Peyer's patch (tissue), 4 donors: Measurements from ENCODE around the gene PDZD8. TPM values are rescaled to one million over a fixed set of nuclear protein-coding genes. Genes with fewer than 3 reads are reported as not detected.

Source experiments
- DNase-seq, 3 donors: peaks; one replicate each; pipeline ENCODE4 v3.0.0-alpha.2; 2017 to 2019
- H3K27ac ChIP-seq, 4 donors: fragments of 200-600 bp; sonication (generic); one replicate each; pipeline ENCODE4 v1.5.1; 2016 to 2019
- H3K27me3 ChIP-seq, 2 donors: fragments of 200-600 bp; sonication (generic); one replicate each; pipeline ENCODE4 v1.5.1; 2019
- H3K36me3 ChIP-seq, 3 donors: fragments of 200-600 bp; sonication (generic); one replicate each; pipeline ENCODE4 v1.5.1; 2016 to 2019
- H3K4me1 ChIP-seq, 4 donors: fragments of 200-600 bp; sonication (generic); one replicate each; pipeline ENCODE4 v1.5.1; 2016 to 2019
- H3K4me3 ChIP-seq, 4 donors: fragments of 200-600 bp; sonication (generic); 1 replicate in 3 of 4; 2 replicates in 1 of 4; pipeline ENCODE4 v1.5.1; 2016 to 2019; ENCODE audit warnings: mild to moderate bottlenecking in 1 of 4
- H3K9me3 ChIP-seq, 4 donors: fragments of 200-600 bp; sonication (generic); one replicate each; pipeline ENCODE4 v1.5.1; 2016 to 2019; ENCODE audit warnings: mild to moderate bottlenecking in 1 of 4
- CTCF ChIP-seq, 6 experiments: fragments of 450-650 bp in 4 of 6; fragments of 200-600 bp in 2 of 6; sonication (generic) in 1 of 6; IDR thresholded peaks; one replicate each; pipeline ENCODE4 v1.5.1; 2017 to 2019; ENCODE audit warnings: antibody characterized with exemption in 6 of 6, mild to moderate bottlenecking in 3 of 6, moderate library complexity in 1 of 6
- POLR2A ChIP-seq, 2 donors: fragments of 450-650 bp; IDR thresholded peaks; one replicate each; pipeline ENCODE4 v1.5.1; 2017; ENCODE audit warnings: antibody characterized with exemption in 2 of 2, mild to moderate bottlenecking in 2 of 2, moderate library complexity in 2 of 2
- total RNA-seq, 4 donors: library from RNA; depleted of rRNA; stranded (reverse); fragments of >200 nt; gene quantifications; one replicate each; pipeline ENCODE4 v1.1.0, GENCODE V29; 2016

Gene PDZD8
- total RNA-seq, 4 donors from 2014 or later = 50.3 to 91.4 (median 72.0) TPM

GRCh38 chr10:117419921-117420320 lies 44.7 kb upstream of the PDZD8 start:
- DNase-seq = no peak
- TF ChIP-seq POLR2A (IDR thresholded peaks at IDR 0.05) = no peak
- TF ChIP-seq CTCF (IDR thresholded peaks at IDR 0.05) = no peak
- Histone ChIP-seq H3K27ac (no peak overlapping the region), H3K4me3 (no peak overlapping the region), H3K4me1 (no peaks in the 10 kb centered on the region), H3K9me3 (peaks cover 0 to 4% (median 0%) of the 10 kb centered on the region in 4 donors), H3K36me3 (no peaks in the 10 kb centered on the region), H3K27me3 (no peaks in the 10 kb centered on the region)

- DNase-seq = no peak
- TF ChIP-seq POLR2A (IDR thresholded peaks at IDR 0.05) (no peak), CTCF (IDR thresholded peaks at IDR 0.05) (no peak)
- Histone ChIP-seq H3K36me3 (no peaks in the 10 kb centered on the region), H3K9me3 (peaks cover 0 to 4% (median 0%) of the 10 kb centered on the region in 4 donors), H3K4me1 (no peaks in the 10 kb centered on the region), H3K27me3 (no peaks in the 10 kb centered on the region), H3K27ac (no peak overlapping the region), H3K4me3 (no peak overlapping the region)
Measured at GRCh38 chr10:117419159-117419558, 43.9 kb upstream of the PDZD8 start.

GRCh38 chr10:117418121-117418520 lies 42.9 kb upstream of the PDZD8 start:
- no peaks in the 10 kb centered on the region for H3K4me1 ChIP-seq
- peak in 1 of 3 donors; percentile 51 for DNase-seq
- no peaks in the 10 kb centered on the region for H3K27me3 ChIP-seq
- no peak overlapping the region for H3K27ac ChIP-seq
- no peak for TF ChIP-seq POLR2A (IDR thresholded peaks at IDR 0.05)
- TF ChIP-seq CTCF (IDR thresholded peaks at IDR 0.05) = no peak
- H3K9me3 ChIP-seq = peaks cover 0 to 4% (median 0%) of the 10 kb centered on the region in 4 donors
- no peak overlapping the region for H3K4me3 ChIP-seq
- H3K36me3 ChIP-seq = no peaks in the 10 kb centered on the region

- H3K4me3 ChIP-seq = no peak overlapping the region
- no peaks in the 10 kb centered on the region for H3K27me3 ChIP-seq
- H3K4me1 ChIP-seq = no peaks in the 10 kb centered on the region
- TF ChIP-seq CTCF (IDR thresholded peaks at IDR 0.05) (no peak), POLR2A (IDR thresholded peaks at IDR 0.05) (no peak)
- DNase-seq = no peak
- peaks cover 0 to 4% (median 0%) of the 10 kb centered on the region in 4 donors for H3K9me3 ChIP-seq
- no peaks in the 10 kb centered on the region for H3K36me3 ChIP-seq
- H3K27ac ChIP-seq = no peak overlapping the region
Measured at GRCh38 chr10:117417196-117417595, 42.0 kb upstream of the PDZD8 start.

GRCh38 chr10:117413928-117414618 lies 38.8 kb upstream of the PDZD8 start:
- no peaks in the 10 kb centered on the region for H3K4me1 ChIP-seq
- DNase-seq = no peak
- H3K27me3 ChIP-seq = no peaks in the 10 kb centered on the region
- TF ChIP-seq CTCF (IDR thresholded peaks at IDR 0.05) = no peak
- no peak for TF ChIP-seq POLR2A (IDR thresholded peaks at IDR 0.05)
- H3K36me3 ChIP-seq = no peaks in the 10 kb centered on the region
- no peaks in the 10 kb centered on the region for H3K9me3 ChIP-seq
- H3K27ac ChIP-seq = no peak overlapping the region
- no peak overlapping the region for H3K4me3 ChIP-seq
